ENCODE measurements around the gene NUPR2.
A peak's percentile ranks its signal among the peaks of the same experiment; 100 is the strongest.
"Not testable (repeated sequence)": the region's sequence is repeated elsewhere in the genome, so short reads cannot be mapped to it uniquely, and the experiment has no call there.

NUPR2 gene

DNA sequence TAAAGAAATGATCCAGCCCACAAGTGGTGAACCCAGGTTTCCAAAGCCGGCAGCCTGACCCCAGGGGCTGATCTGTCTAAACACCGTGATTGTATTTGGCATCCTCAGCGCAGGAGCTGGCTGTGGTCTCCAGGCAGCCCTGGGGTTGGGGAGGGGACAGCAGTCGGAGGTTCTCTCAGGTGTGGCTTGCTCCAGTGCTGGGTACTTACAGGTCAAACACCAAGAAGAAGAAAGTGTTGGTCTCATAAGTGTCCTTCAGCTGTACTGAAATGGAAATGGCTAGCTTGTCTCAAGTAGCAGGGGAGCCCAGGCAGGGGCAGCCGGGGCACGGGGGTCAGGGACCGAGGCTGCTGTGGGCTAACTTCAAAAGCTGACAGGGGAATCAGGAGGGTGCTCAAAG is 29.5 kb downstream of the NUPR2 start:
- DNase-seq (ENCODE audit: low spot score), result no peak

DNA sequence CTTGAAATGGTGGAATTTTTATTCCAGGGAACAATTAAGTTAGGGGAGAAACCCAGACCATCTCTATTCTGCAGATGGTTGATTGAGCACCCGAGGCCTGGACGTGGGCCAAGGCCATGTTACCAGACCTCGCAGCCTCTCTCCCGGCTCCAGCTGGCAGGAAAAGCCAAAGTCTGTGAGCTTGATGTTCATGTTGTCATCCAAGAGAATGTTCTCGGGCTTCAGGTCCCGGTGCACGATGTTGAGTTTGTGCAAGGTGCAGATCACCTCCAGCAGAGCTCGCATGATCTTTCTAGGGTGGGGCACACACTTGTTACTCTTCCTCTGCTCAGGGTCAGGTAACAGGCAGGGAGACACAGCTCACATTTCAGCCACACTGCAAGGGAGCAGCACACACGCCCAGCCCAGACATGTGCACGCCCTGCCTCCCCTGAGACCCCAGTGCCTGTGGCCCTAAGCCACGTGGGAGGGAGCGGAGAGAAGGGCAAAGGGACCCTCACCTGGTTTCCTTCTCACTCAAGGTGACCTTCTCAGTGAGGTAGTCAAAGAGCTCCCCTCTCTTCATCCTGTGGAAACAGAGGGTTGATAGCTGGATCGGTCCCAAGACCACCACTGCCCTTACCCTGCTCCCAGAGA is 32.9 kb downstream of the NUPR2 start:
- no peak for DNase-seq (ENCODE audit: low spot score)

DNA sequence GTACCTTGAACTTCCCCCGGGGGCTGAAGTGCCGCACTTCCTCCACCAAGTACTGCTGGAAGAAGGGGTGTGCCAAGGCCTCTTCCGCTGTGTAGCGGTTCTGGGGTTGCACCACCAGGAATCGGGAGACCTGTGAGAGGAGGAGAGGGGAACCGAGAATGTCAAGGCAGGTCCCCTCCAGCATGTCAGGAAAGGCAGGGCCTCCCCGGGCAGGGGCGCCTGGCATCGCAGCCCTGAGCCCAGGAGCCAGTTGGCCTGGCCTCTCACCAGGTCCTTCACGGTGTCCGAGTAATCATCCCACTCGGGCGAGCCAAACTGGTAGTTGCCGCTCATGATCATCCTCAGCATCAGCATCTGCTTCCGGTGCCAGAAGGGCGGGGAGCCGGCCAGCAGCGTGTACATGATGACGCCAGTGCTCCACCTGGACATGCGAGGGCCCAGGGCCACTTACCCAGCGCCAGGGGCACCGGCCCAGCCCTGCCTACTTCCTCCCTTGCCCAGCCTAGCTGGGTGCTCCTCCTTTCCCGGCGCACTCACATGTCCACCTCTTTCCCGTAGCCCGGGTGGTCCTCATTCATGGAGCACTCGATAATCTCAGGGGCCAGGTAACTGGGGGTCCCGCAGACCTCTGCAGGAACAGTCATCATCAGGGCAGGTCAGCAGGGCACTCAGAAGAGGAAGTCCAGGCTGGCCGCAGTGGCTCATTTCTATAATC is 34.4 kb downstream of the NUPR2 start:
- DNase-seq (ENCODE audit: low spot score), result no peak

DNA sequence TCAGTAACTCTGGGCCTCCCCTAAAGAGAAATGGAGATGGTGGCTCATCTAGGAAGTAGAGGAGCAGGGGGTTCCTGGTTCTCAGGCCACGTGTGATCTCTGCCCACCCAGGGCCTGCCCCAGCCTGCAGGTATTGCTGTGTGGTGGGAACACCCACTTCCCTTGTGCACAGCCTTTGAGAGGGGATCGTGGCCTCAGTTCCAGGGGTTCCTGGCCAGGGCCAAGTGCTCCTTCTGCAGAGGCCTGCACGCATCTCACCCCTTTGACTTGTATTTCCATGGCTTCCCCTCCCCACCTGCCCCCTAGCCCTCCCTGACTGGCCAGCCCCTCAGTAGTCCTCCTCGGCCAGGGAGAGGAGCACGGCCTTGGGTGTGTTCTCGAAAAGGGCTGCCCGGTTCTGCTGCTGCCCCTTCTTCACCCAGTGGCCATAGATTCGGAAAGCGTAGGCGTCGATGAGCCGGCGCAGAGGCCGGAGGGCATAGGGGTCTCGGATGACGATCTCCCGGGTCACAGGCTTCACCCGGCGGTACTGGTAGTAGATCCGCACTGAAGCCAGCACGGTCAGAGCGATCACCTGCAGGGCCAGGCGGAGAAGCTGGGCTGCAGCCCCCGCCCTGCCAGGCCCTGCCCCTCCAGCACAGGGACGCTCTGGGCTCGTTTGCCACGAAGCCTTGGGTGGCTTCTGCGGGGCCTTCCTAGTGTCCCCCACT is 35.3 kb downstream of the NUPR2 start:
- not testable (repeated sequence) for DNase-seq (ENCODE audit: low spot score)

DNA sequence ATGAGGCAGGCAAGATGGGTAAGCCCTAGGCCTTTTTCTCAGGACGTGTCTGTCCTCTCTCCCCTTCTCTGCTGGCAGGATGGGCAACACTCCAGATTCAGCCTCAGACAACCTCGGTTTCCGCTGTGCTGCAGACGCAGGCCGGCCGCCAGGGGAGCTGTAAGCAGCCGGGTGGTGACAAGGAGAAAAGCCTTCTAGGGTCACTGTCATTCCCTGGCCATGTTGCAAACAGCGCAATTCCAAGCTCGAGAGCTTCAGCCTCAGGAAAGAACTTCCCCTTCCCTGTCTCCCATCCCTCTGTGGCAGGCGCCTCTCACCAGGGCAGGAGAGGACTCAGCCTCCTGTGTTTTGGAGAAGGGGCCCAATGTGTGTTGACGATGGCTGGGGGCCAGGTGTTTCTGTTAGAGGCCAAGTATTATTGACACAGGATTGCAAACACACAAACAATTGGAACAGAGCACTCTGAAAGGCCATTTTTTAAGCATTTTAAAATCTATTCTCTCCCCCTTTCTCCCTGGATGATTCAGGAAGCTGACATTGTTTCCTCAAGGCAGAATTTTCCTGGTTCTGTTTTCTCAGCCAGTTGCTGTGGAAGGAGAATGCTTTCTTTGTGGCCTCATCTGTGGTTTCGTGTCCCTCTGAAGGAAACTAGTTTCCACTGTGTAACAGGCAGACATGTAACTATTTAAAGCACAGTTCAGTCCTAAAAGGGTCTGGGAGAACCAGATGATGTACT is 36.6 kb downstream of the NUPR2 start:
- no peak for DNase-seq (ENCODE audit: low spot score)

DNA sequence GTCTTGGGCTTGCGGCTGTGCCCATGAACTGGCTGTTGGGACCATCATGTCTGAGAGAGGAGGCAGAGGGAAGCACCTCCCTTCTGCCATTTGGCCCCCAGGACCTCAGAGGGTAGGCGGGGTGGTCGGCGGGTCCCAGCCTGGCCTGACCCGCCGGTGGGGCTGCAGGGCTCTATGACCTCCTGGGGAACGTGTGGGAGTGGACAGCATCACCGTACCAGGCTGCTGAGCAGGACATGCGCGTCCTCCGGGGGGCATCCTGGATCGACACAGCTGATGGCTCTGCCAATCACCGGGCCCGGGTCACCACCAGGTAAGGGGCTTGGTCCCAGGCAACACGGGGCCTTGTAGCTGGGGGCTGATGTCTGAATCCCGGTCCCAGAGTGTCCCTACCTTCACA is 38.0 kb downstream of the NUPR2 start:
- DNase-seq (ENCODE audit: low spot score), result no peak

DNA sequence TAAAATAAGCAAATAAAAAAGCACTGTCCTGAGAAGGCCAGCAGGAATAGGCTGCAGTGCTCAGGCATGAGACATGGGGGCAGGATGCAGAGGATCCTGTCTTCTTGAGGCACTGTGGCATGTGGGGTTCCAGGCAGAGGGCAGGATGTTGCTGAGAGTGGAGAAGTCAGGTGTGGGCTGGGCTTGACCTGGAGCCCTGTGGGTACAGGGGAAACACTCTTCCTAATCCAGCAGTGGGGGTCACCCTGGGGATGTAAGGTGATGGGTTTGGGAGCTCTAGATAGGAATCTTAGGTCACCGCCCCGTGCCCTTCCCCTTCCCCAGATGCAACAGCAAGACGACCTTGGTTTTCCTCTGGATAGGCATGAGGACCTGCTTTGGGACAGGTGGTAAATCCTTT is 38.5 kb downstream of the NUPR2 start:
- no peak for DNase-seq (ENCODE audit: low spot score)

DNA sequence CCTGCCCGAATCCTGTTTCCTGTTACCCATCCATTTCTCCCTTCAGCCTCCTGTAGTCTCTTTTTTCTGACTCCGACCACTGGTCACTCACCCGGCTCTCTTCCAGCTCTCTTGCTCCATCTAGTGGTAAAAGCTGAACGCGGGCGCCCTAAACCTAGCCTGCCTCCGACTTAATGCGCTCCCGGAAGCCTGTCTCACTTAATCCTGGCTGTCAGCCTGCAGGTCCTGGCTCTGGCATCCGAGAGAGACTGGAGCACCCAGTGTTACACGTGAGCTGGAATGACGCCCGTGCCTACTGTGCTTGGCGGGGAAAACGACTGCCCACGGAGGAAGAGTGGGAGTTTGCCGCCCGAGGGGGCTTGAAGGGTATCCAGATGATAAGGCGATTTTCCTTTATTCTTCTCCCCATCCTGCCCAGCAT is 41.8 kb downstream of the NUPR2 start:
- peak; percentile 80 for DNase-seq (ENCODE audit: low spot score)

DNA sequence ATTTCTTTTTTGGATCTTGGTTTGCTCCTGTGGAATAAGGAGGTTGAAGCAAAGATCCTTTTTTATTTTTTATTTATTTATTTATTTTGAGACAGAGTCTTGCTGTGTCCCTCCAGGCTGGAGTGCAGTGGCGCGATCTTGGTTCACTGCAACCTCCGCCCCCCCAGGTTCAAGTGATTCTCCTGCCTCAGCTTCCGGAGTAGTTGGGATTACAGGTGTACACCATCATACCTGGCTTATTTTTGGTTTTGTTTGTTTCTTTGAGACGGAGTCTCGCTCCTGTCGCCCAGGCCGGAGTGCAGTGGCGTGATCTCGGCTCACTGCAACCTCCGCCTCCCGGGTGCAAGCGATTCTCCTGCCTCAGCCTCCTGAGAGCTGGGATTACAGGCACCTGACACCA is 49.8 kb downstream of the NUPR2 start:
- DNase-seq (ENCODE audit: low spot score), result not testable (repeated sequence)
